Neural crest cell (in vitro differentiated cells): ENCODE data around the gene TLR4. TPM values are rescaled to one million over a fixed set of nuclear protein-coding genes. Genes with fewer than 3 reads are reported as not detected.

ENCODE experiments used
- DNase-seq: peaks from one replicate; pipeline ENCODE4 v3.0.0; 2021; ENCODE audit warnings: low read depth, mixed read lengths, low spot score
- H3K27ac Mint-ChIP-seq: one replicate; pipeline ENCODE4 v1.8.0; 2021; ENCODE audit warnings: mild to moderate bottlenecking, mixed read lengths; ENCODE audit not compliant: unreplicated experiment
- H3K27me3 Mint-ChIP-seq: 2 replicates; pipeline ENCODE4 v1.8.0; 2021; ENCODE audit warnings: low read depth, mild to moderate bottlenecking, mixed read lengths
- H3K36me3 Mint-ChIP-seq: 2 replicates; pipeline ENCODE4 v1.8.0; 2021; ENCODE audit warnings: low read depth, mild to moderate bottlenecking, mixed read lengths
- H3K4me1 Mint-ChIP-seq: 2 replicates; pipeline ENCODE4 v1.8.0; 2021; ENCODE audit warnings: mixed read lengths
- H3K4me3 Mint-ChIP-seq: one replicate; pipeline ENCODE4 v1.8.0; 2021; ENCODE audit warnings: mild to moderate bottlenecking, mixed read lengths
- H3K9me3 Mint-ChIP-seq: 2 replicates; pipeline ENCODE4 v1.8.0; 2021; ENCODE audit warnings: mixed read lengths
- total RNA-seq: library from RNA; stranded (reverse); gene quantifications from 2 replicates; pipeline ENCODE4 v1.2.1, GENCODE V29; 2021
- TF ChIP-seq, protein P1 (sequence below): fragments of 200-600 bp; sonication (generic); conservative IDR thresholded peaks from 2 replicates; pipeline ENCODE4 v1.5.0; 2021; ENCODE audit warnings: antibody characterized with exemption, mild to moderate bottlenecking

The TLR4 gene
- total RNA-seq, 1 donor from 2014 or later: 1.3 TPM

DNA sequence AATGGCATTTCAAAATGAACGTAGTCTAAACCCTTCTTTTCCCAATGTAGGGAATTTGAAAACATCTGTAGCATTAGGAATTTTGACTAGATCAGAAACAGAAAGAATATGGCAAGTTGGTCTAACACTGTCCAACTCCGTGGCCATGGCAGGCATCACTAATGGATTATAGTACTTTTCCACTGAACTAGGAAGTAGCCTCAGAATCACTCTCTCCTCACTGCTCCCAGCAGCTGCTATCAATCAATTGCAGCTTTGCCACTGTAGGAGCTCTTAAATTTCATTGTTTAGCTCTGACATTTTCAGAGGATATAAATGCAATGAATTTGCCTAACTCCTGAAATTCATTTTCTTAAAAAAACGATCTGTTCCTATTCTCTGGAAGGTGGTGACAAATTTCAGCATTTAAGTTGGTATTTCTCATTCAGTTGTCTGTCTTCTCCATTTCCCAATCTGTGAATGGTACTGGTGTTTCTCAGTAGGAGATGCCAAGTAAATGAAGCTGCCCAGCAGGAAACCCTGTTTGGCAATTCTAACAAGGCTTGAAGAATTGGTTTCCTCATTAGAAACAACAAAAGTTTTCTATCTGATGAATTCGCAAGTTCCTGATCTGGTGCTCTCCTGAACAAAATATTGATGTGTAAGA lies 64.7 kb downstream of the TLR4 start:
- no peak for DNase-seq
- H3K36me3 Mint-ChIP-seq: no peaks in the 10 kb centered on the region
- peaks cover 2% of the 10 kb centered on the region for H3K4me1 Mint-ChIP-seq
- TF ChIP-seq, protein P1, sequence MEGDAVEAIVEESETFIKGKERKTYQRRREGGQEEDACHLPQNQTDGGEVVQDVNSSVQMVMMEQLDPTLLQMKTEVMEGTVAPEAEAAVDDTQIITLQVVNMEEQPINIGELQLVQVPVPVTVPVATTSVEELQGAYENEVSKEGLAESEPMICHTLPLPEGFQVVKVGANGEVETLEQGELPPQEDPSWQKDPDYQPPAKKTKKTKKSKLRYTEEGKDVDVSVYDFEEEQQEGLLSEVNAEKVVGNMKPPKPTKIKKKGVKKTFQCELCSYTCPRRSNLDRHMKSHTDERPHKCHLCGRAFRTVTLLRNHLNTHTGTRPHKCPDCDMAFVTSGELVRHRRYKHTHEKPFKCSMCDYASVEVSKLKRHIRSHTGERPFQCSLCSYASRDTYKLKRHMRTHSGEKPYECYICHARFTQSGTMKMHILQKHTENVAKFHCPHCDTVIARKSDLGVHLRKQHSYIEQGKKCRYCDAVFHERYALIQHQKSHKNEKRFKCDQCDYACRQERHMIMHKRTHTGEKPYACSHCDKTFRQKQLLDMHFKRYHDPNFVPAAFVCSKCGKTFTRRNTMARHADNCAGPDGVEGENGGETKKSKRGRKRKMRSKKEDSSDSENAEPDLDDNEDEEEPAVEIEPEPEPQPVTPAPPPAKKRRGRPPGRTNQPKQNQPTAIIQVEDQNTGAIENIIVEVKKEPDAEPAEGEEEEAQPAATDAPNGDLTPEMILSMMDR: no peak
- peaks cover 6% of the 10 kb centered on the region for H3K9me3 Mint-ChIP-seq
- no peak overlapping the region for H3K27ac Mint-ChIP-seq
- H3K4me3 Mint-ChIP-seq: no peak overlapping the region
- no peaks in the 10 kb centered on the region for H3K27me3 Mint-ChIP-seq

DNA sequence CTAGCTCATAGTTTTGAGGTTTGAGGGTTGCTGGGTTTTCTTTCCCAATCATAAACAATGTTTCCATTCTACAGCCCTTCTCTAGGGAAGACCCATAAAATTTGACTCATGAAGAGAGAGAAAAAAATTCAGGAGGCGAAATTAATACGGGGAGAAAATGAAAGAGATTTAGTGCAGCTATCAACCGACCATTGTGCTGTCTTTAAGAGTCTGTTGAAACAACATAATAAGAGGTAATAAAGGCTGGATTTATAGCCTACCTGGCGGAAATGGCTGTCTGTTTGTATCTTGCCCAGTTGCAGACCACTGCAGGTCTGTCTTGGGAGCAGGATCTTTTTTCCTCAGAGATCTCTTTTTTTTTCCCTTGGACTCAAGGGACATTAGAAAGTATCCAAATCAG lies 66.9 kb downstream of the TLR4 start:
- Mint-ChIP-seq H3K9me3 (peaks cover 6% of the 10 kb centered on the region), H3K36me3 (no peaks in the 10 kb centered on the region), H3K27ac (no peak overlapping the region), H3K4me3 (no peak overlapping the region), H3K4me1 (no peaks in the 10 kb centered on the region), H3K27me3 (no peaks in the 10 kb centered on the region)
- TF ChIP-seq, protein P1: no peak
- no peak for DNase-seq

DNA sequence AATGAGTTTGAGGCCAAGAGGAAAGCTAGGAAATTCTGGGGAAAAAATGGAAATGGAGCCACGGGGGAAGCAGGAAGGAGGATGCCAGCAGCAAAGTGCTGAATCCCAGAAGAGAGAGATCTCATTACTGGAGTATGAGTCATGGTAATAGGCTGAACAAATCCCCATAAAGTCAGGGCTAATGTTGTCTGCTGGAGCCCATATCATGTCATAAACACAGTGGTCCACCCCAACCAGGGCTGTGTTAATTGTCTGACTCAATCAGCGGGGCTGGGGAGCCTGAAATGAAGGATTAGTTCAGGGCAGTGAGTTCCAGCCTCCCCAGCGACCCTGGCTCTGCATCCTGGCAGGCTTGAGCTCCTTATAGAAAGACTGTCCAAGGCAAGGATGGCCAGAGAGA lies 68.8 kb downstream of the TLR4 start:
- H3K36me3 Mint-ChIP-seq: no peaks in the 10 kb centered on the region
- peaks cover 4% of the 10 kb centered on the region for H3K9me3 Mint-ChIP-seq

More for the DNA sequence above, 68.8 kb downstream of the TLR4 start:
- H3K27me3 Mint-ChIP-seq: peaks cover 2% of the 10 kb centered on the region
- TF ChIP-seq, protein P1: no peak
- no peaks in the 10 kb centered on the region for H3K4me1 Mint-ChIP-seq
- no peak overlapping the region for H3K4me3 Mint-ChIP-seq
- no peak for DNase-seq
- no peak overlapping the region for H3K27ac Mint-ChIP-seq
